NB4 (cell line): ENCODE data around the gene ARHGEF35.
"Not testable (repeated sequence)": the region's sequence is repeated elsewhere in the genome, so short reads cannot be mapped to it uniquely, and the experiment has no call there.

Source experiments
- MAX ChIP-seq: IDR thresholded peaks from 2 replicates; pipeline ENCODE4 v1.6.1; 2011; ENCODE audit warnings: low read depth, low read length
- MYC ChIP-seq: IDR thresholded peaks from 2 replicates; pipeline ENCODE4 v1.6.1; 2011; ENCODE audit warnings: low read depth, low read length
- POLR2A ChIP-seq: IDR thresholded peaks from 2 replicates; pipeline ENCODE4 v1.6.1; 2011; ENCODE audit warnings: mild to moderate bottlenecking; ENCODE audit not compliant: insufficient read length; ENCODE audit errors: extremely low read depth
- TF ChIP-seq, protein P1 (sequence below): IDR thresholded peaks from one replicate; pipeline ENCODE4 v1.5.1; 2012; ENCODE audit warnings: low read depth, low read length

GRCh38 chr7:144226866-144227265, 31.2 kb upstream of the ARHGEF35 start:
- TF ChIP-seq, protein P1, sequence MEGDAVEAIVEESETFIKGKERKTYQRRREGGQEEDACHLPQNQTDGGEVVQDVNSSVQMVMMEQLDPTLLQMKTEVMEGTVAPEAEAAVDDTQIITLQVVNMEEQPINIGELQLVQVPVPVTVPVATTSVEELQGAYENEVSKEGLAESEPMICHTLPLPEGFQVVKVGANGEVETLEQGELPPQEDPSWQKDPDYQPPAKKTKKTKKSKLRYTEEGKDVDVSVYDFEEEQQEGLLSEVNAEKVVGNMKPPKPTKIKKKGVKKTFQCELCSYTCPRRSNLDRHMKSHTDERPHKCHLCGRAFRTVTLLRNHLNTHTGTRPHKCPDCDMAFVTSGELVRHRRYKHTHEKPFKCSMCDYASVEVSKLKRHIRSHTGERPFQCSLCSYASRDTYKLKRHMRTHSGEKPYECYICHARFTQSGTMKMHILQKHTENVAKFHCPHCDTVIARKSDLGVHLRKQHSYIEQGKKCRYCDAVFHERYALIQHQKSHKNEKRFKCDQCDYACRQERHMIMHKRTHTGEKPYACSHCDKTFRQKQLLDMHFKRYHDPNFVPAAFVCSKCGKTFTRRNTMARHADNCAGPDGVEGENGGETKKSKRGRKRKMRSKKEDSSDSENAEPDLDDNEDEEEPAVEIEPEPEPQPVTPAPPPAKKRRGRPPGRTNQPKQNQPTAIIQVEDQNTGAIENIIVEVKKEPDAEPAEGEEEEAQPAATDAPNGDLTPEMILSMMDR = not testable (repeated sequence)
- TF ChIP-seq POLR2A, MAX, MYC: not testable (repeated sequence)
